Right renal pelvis (tissue), 4 donors: ENCODE results near the gene BTBD17. TPM values are rescaled to one million over a fixed set of nuclear protein-coding genes. Genes with fewer than 3 reads are reported as not detected.

Experiments used
- DNase-seq, 4 donors: peaks; one replicate each; pipeline ENCODE4 v3.0.0-alpha.2; 2013; ENCODE audit warnings: low read depth in 4 of 4, low spot score in 3 of 4, missing footprints in 1 of 4
- polyA plus RNA-seq, 4 donors: library from polyadenylated mRNA; unstranded; fragments of 120-200 nt; gene quantifications; one replicate each; pipeline ENCODE4 v1.2.1, GENCODE V29; 2013; ENCODE audit not compliant: insufficient read length in 4 of 4

BTBD17 gene
- polyA plus RNA-seq, 4 donors = 0.15 to 0.25 (median 0.22) TPM

DNA sequence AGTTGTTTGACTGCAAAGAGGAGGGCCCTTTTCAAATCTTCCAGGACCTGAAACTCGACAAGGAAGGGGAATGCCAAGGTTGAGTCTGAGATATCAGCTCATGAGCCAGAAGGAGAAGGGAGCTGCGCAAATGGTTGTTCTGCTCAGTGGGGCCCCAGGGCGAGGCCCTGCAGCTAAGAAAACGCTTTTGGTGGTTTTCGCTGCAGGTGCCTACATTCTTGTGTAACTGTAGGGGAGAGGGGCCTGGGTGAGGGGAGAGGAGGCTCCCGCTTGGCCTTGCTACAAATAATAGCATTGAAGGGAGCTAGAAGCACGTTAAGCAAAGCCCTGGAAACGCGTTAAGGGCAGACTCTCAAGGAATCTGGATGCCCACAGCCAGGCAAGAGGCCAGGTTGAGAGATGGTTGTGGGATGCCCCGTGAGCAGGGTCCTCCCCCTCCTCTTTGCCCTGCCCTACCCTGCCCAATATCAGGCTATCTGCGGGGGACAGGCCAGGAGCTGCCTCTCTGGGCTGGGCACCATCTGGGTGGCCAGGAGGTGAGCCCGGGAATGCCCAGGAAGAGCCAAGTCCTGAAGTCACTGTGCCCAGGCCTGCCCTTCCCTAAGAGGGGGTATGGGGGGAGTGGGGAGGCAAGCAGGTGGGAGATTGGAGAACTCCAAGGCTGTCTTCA is 27.6 kb upstream of the BTBD17 start:
- no peak for DNase-seq

DNA sequence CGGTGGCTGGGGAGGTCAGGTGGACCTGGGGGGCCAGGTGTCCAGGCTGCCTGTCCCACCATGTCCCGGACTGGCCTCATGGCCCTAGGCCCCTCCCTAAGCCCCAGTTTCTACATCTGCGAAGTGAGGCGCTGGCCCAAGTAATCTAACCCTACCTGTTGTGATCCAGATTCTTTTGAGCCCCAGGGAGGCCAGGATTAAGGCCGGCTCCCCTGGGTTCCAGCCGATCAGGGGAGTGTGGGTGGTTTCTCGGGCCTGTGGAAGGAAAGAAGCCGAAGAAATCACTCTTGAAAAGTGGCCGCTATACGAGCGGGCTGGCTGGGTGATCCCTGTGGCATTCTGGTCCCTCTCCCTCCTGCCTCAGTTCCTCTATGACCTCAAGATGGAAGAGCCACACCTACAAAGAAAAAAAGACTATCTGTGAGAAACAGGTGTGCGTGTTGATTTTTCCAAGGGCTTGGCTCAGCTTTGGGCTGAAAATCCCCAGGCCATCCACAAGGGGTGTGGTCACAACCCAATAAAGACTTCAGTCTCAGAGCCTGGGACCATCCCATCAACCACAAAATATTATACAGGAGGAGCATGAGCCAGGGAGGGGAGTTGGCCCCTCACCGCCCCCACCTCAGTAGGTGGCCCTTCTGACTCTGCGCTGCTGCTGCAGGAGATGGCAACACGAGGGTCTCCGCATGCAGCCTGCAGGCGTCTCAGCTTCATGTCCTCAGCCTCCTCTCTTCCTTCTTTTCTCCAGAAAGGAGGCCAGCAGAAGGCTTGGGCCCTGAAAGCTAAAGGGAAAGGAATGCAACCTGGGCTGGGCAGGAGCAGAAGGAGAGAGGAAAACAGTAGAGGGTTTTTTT is 25.9 kb upstream of the BTBD17 start:
- DNase-seq = no peak

DNA sequence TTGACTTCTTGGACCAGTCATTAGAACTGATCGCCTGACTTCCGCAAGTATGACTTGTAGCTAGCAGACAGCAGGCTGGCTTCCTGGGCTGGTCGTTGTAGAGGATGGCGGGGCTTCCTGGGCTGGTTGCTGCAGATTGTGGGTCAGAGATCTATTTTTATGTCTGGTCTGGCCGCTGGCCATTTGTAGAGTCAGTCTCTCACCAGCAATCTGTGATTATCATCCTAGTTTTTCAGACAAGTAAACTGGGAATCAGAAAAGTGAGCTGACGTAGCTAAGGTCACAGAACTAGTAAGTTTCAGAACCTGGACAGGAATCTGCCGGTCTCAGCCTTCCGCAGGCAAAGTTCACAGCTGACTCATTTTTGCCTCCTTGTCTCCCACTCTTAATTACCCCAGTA is 24.7 kb upstream of the BTBD17 start:
- no peak for DNase-seq

DNA sequence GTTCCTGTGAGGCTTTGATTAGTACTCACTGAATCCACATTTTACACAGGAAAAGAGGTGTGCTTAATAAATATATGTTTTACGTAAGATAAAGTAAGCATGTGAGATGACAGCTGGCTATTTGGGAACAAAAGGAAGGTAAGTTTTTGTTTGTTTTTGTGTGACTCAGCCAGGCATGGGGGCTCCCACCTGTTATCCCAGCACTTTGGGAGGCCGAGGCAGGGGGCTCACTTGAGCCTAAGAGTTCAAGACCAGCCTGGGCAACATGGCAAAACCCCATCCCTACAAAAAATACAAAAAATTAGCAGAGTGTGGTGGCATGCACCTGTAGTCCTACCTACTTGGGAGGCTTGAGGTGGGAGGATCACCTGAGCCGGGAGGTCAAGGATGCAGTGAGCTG is 23.5 kb upstream of the BTBD17 start:
- no peak for DNase-seq

DNA sequence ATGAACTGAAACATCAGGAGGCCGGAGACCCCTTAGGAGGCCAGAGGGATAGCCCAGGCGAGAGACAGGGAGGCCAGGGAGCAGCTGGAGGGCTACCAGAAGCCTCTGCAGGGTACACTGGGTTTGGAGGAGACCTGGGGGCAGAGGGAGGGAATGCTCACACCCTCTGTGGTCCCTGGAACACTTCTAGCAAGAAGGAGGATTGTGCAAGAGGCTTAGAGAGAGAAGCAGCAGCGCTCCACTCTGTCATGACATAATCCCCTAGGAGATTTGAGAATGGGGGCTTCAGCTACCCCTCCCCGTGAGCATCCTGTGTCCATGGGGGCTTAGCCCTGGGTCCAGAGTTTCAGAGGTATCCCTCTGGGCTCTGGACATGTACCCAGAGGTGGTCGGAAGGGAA is 21.5 kb upstream of the BTBD17 start:
- no peak for DNase-seq

DNA sequence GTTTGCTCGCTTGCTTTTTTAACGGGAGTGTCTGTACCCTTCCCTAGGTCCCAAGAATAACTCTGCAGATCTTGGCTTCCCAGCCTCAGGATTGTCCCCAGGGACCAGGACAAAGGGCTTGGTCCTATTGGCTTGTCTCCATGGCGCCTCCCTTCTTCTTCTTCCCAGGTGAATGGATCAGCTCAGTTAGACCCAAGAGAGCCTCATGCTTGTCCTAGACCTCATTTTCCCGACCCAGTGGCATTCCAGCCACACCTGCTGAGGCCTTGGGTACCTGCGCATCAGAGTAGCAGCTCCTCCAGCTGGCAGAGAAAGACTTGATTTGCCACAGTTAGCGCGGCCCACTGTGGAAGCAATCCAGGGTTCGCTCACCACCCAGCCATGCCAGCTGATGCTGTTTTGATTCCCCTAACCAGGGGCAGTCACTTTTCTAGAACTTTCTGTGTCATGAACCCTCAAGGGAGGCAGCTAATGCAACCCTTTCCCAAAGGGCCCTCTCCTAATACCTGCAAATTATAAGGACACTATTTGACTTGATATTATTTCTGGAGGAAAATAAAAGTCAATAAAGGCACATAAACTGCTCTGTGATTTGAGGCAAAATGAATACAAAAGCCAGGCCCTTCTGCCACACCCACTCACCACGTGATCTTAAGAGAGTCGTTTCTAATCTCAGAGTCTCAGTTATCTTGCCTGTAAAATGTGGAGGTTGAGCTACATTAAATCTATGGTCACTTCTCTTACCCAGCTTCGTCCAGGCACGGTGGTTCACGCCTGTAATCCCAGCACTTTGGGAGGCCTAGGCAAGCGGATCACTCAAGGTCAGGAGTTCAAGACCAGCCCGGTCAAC is 19.5 kb upstream of the BTBD17 start:
- DNase-seq = no peak

DNA sequence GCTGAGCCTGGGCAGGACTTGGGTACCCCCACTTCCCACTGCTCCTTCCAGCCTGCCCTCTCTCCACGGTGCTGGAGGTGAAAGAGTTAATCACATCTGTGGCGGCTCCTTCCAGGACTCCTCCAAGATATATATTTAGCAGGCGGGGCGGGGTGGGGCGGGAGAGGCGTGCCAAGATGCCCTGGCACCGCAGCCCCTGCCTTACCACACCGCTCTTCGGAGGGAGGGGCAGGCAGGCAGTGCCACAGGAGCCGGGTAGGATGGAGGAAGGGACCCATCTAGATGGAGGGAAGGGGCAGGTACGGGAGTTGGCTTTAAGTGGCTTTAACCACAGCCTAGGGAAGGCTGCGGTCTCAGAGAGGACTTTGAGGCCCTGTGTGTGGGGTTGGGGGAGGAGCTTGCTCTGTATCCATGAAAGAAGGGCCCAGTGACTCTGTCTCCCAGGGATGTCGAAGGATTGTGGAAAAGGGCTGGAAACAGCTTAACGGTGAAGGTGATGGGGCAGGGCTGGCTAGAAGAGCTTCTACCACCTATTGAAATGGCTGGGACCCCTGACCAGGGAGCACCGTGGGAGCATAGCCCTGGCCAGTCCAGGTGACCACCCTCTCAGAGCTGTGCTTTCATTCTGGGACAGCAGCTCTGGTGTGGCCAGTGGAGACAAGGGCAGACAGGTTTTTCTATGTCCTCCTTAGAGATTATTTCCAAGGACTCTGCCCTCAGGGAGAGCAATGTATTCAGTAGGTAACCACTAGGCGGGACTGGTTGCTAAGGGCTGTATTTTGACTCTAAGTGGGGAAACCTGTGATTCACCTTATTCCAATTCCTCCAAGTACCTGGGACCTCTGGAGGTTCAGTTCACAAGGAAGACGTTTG is 18.7 kb upstream of the BTBD17 start:
- DNase-seq = no peak

DNA sequence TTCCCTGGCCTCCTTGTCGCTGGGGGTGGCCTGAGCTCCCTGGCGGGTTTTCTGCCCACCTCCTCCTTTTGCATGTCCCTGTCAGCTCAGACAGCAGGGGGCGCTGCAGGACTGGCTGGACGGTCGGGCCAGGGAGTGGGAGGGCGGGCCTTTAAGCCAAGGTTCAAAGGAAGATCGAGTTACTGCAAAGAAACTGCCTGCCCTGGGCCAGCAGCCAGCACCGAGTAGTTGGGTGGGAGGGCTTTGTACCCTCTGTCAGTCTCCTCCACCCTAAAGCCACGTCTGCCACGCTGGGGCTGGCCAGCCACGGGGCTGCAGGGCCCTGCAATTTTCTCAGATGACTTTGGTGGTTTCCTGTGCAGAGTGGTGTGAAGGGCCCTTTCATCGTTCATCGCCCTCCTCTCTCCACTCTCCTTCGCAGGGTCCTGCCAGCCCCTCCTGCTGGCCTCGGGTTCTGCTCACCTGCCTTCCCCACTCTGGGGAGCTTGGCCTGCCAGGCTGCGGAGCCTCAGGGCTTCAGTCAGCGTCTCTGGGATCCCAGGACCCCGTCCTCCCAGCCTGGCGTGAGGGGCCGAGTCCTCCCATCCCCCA is 17.9 kb upstream of the BTBD17 start:
- peak; percentile 79 to 94 (median 83) for DNase-seq

DNA sequence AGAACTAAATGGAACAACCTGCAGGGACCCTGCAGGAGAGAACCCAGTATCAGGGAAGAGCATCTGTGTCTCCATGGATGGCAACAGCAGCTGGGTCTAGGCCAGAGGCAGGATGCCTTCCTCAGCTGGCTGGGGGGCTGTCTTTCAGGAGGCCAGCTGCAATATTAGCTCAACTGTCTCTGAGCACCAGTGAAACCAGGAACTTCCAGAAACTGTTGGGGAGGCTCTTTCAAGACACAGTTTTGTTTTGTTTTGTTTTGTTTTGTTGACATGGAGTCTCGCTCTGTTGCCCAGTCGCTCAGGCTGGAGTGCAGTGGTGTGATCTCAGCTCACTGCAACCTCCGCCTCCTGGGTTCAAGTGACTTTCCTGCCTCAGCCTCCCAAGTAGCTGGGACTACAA is 13.2 kb upstream of the BTBD17 start:
- no peak for DNase-seq

DNA sequence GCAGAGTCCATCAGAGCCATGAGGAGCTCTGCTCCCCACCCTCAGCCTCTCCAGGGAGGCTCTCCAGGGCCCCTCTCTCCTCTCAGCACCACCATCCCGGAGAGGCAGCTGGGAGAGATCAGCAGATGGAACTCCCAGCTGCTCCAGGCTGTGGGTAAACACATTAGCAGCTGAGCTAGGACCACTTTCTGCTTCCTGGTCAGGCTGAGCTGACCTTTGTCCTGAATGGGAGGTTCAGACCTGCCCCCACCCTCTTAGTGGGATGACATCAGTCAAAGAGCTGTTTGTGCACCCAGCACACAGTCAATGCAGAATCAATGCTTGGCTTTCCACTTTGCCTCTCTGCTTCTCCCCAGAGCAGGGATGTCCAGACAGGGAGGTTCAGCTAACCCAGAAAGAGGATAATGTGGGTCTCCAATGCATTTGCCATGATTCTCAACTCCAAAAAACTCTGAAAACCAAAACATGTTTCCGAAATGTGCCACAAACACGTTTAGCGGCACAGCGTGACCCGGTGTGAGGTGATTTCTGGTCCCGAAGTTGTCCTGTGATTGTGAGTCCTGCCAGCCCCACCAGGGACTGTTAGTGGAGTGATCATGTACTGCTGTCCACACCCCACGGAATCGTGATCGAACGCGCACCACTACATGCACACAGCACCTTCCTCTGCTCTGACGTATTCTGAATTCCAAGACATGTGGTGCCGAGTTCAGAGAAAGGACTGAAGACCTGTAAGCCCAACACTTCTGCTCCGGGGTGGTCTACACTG is 12.4 kb upstream of the BTBD17 start:
- DNase-seq = peak in 1 of 4 donors; percentile 56

DNA sequence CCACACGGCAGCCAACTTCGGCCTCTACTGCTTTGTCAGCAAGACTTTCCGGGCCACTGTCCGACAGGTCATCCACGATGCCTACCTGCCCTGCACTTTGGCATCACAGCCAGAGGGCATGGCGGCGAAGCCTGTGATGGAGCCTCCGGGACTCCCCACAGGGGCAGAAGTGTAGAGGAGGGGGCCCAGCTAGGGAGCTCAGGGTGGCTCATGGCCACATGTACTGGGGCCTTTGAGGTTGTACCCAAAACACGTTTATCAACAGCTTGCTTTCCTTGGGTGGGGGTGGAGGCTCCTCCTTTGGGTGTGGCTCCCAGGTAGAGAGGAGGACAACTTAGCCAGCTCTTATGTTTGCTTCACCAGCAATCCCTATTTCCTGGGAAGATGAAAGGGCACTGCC is 10.8 kb upstream of the BTBD17 start:
- no peak for DNase-seq

DNA sequence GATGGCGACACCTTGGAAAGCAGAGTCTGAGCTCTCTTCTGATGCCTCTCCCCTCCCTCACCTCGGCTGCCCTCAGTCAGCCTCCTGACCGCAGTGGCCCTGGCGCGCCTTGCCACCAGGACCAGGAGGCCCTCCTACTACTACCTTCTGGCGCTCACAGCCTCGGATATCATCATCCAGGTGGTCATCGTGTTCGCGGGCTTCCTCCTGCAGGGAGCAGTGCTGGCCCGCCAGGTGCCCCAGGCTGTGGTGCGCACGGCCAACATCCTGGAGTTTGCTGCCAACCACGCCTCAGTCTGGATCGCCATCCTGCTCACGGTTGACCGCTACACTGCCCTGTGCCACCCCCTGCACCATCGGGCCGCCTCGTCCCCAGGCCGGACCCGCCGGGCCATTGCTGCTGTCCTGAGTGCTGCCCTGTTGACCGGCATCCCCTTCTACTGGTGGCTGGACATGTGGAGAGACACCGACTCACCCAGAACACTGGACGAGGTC is 10.0 kb upstream of the BTBD17 start:
- DNase-seq = no peak

DNA sequence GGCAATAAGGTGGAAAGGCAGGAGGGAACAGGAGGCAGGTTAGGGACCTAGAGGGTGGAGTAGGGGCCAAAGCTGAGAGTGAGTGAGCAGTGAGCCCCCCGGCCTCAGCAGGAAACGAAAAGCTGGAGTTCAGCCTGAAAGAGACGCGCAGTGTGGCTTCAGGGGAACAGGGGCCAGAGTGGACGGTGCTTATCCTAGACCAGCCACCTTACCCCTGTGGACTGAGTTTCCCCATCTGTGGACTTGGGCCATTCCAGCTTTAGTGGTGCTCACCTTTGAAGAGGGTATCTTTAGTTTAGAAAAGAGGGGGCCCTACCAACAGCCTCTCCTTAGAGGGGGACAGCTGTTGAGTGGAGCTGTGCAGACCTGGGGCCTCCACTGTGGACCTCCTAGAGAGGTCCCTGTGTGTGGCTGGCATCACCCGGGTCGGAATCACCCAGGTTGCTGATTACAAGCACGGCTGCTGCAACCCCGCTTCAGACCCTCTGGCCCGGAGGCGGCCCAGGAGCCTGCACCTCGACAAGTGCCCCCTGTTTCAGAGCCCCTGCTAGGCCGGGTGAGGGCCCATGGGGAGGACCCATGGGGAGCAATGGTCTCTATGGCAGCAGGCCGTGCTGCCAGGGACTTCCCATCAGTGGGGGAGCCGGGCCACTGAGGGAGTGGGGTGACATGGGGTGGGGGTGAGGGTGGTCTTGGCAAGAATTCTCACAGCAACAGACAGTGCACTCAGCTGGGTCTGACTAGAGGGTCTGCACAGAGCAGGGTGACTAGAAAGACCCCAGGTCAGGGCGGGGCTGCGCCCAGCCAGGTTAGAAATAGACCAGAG is 8.2 kb upstream of the BTBD17 start:
- DNase-seq = no peak

DNA sequence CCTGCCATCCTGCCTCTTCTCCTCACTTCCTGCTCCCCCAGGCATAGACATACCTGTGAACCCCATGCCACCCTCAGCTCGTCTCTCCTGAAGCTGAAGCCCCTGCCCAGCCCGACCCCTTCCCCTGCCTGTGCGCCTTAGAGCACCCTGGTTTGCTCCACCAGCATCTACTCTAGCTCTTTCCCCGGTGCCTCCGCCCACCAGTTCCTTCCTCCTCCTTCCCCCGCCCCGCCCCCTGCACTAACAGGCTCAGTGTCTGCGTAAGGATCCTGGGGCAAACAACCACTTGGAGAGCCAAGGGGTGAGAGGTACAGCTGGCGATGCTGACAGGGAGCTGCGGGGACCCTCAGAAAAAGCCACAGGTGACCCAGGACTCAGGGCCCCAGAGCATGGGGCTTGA is 7.6 kb upstream of the BTBD17 start:
- no peak for DNase-seq

DNA sequence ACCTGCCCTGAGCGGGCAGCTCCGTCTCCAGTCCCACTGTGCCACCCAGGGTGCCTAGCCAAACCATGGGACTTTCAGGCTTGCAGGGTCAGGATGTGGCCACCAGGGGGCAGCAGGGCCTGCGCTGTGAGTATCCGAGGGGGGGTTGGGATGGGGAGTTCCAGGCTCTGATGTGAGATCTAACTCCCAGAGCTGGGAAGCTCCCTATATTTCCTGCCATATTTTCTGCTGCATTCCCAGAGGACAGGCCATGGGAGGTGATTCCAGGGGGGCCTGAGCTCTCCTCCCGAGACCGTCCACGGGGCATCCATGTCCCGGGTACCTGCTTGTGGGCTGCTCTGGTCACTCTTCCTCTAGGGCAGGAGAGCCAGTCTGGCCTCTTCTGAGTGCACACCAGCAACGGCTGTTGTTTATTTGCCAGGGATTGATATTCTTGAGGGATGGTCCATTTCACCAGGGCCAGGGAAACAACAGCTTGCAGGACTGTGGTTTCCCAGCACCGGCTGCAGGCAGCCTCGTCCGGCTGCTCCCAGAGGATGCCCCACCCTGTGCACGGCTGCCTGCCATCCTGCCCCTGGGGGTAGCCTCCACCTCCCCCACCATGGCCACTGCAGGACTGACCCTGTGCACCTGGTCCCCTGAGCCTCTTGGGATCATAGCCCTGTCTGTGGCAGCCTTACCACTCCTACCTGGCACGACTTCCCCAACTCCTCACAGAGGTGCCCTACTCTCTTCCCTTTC is 6.8 kb upstream of the BTBD17 start:
- DNase-seq = no peak

DNA sequence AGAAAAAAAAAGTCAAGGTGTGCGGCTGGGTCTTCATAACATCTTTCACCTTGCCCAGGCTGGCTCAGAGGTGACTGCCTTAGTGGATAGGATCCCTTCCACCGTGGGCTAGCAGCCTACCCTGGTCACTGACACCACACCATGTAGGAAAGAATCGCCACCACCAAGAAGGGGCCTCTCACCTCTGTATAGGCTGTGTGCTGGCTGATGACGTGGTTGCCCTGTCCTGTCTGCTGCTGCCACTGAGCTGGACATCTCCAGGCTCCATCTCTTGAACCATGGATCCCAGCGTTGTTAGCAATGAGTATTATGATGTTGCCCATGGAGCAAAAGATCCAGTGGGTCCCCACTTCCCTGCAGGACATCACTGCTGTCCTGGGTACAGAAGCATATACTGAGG is 5.5 kb upstream of the BTBD17 start, which contains the start of gene GPR142:
TSS of gene GPR142 (plus strand) at position 301 of the 400 bp plus-strand sequence. CDS start 2,035 bp downstream, outside the sequence.
- no peak for DNase-seq

DNA sequence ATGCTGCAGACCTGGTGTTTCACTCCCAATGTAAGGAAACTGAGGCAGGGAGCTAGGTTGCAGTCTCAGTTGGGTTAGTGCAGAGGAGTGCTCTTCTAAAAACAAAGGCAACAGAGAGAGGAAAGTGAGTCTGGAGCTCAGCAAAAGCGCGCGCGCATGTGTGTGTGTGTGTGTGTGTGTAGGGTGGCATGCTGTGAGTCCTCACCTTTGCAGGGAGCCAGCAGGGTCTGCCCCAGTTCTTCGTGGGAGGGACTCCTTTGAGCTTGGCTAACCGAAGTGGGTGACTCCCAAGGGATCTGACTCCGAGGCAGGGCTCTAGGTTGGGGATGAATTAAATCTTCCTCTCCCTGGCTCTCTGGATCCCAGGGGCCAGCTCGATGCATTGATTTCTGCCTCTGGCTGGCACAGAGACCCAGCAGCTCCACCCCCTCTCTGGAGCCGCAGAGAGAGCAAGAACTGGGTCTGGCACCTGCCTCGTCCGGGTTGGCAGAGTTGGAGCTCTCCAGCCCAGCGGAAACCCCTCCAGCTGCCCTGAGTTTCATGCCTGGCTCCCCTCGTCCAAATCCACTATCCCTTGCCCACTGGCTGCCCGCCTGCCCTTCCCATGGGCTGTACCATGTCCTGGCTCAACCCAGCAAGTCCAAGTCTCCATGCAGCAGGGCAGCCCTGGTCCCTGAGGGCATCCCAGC is 1.3 kb upstream of the BTBD17 start:
- DNase-seq = no peak
